K562 (cell line): ENCODE measurements around the gene ENTPD5. TPM values are rescaled to one million over a fixed set of nuclear protein-coding genes. Genes with fewer than 3 reads are reported as not detected.

ENCODE experiments used
- ATAC-seq: fragments of 200-7000 bp; cut with Tn5 transposase; 3 replicates; pipeline ENCODE4 v1.9.1; 2020; ENCODE audit warnings: moderate library complexity
- BruUV-seq: library from RNA; stranded (reverse); fragments of 400-500 nt; replicated peaks from 2 replicates; lab custom pipeline; 2021; lab: Mats Ljungman, UMichigan
- CTCF ChIA-PET: fragments of 300-600 bp; formaldehyde crosslinking; extraction: SDS; loops from one replicate; lab custom pipeline; 2021; ENCODE audit warnings: low intra/inter-chr PET ratio; lab: Yijun Ruan, JAX
- POLR2A ChIA-PET: fragments of 300-600, 350-650 bp; sonication (Branson Sonifier 250); formaldehyde crosslinking; extraction: SDS; loops from one replicate; lab custom pipeline; 2021; ENCODE audit warnings: antibody characterized with exemption, inconsistent platforms; lab: Yijun Ruan, JAX
- DNase-seq, 4 experiments: peaks; one replicate each; pipeline versions ENCODE4 v3.0.0 to v3.0.0-alpha.2; 2011 to 2018; ENCODE audit warnings: low spot score in 3 of 4, mixed read lengths in 3 of 4; ENCODE audit errors: extremely low read depth in 1 of 4
- FAIRE-seq: peaks from 2 replicates; lab custom pipeline; 2011; peaks lifted over from hg19 to GRCh38; lab: Jason Lieb, UNC
- H2AFZ ChIP-seq: 2 replicates; pipeline ENCODE4 v1.6.0; 2011; ENCODE audit warnings: low read depth, low read length, control low read depth, inconsistent platforms
- H3K27ac ChIP-seq: fragments of 200-600 bp; 3 replicates; pipeline ENCODE4 v1.8.0; 2011; ENCODE audit warnings: low read depth, mild to moderate bottlenecking, control low read depth, inconsistent platforms, low read length, moderate library complexity, mixed read lengths; ENCODE audit errors: extremely low read depth
- H3K27me3 ChIP-seq, 2 experiments: fragments of 300-600 bp in 1 of 2; 2 replicates in 1 of 2; 3 replicates in 1 of 2; pipeline versions ENCODE4 v1.6.0 to v1.8.0; 2011; ENCODE audit warnings: inconsistent platforms in 2 of 2, low read length in 2 of 2, mild to moderate bottlenecking in 1 of 2, mixed read lengths in 1 of 2, moderate library complexity in 1 of 2; ENCODE audit not compliant: control insufficient read depth in 2 of 2, insufficient read depth in 2 of 2
- H3K36me3 ChIP-seq: fragments of 300-600 bp; 3 replicates; pipeline ENCODE4 v1.8.0; 2011; ENCODE audit warnings: mild to moderate bottlenecking, low read length, inconsistent platforms; ENCODE audit not compliant: control insufficient read depth, insufficient read depth
- H3K4me1 ChIP-seq, 2 experiments: fragments of 200-600 bp in 1 of 2; replicated peaks in 1 of 2; 2 replicates in 1 of 2; 3 replicates in 1 of 2; pipeline versions ENCODE4 v1.5.1 to v1.8.0; 2011; ENCODE audit warnings: inconsistent platforms in 2 of 2, low read length in 2 of 2, mild to moderate bottlenecking in 1 of 2, mixed read lengths in 1 of 2, moderate library complexity in 1 of 2; ENCODE audit not compliant: control insufficient read depth in 2 of 2, insufficient read depth in 2 of 2
- H3K4me2 ChIP-seq: 2 replicates; pipeline ENCODE4 v1.6.1; 2011; ENCODE audit warnings: low read length, control low read depth, inconsistent platforms, mixed read lengths; ENCODE audit not compliant: insufficient read depth
- H3K4me3 ChIP-seq: fragments of 200-600 bp; sonication (generic), shearing (Covaris generic); 2 replicates; pipeline ENCODE4 v1.5.1; 2016; ENCODE audit warnings: control low read depth, inconsistent platforms
- H3K79me2 ChIP-seq: fragments of 200-600 bp; 3 replicates; pipeline ENCODE4 v1.8.0; 2011; ENCODE audit warnings: low read length, inconsistent platforms; ENCODE audit not compliant: control insufficient read depth, insufficient read depth
- H3K9ac ChIP-seq, 2 experiments: 2 replicates each; pipeline versions ENCODE4 v1.6.0 to v1.6.1; 2011; ENCODE audit warnings: low read depth in 2 of 2, low read length in 2 of 2, control low read depth in 1 of 2, inconsistent platforms in 1 of 2, mild to moderate bottlenecking in 1 of 2, mixed read lengths in 1 of 2; ENCODE audit not compliant: insufficient read depth in 1 of 2
- H3K9me1 ChIP-seq: one replicate; pipeline ENCODE4 v1.6.0; 2011; ENCODE audit warnings: inconsistent platforms, mild to moderate bottlenecking, low read length, moderate library complexity; ENCODE audit not compliant: control insufficient read depth, insufficient read depth
- H3K9me3 ChIP-seq: replicated peaks from 2 replicates; pipeline ENCODE4 v1.5.1; 2011; ENCODE audit warnings: low read depth, low read length, inconsistent platforms; ENCODE audit not compliant: control insufficient read depth, insufficient read depth
- H4K20me1 ChIP-seq: replicated peaks from 2 replicates; pipeline ENCODE4 v1.6.1; 2011; ENCODE audit warnings: low read length, inconsistent platforms, mixed read lengths; ENCODE audit not compliant: control insufficient read depth, insufficient read depth
- CHD2 ChIP-seq: IDR thresholded peaks from 2 replicates; pipeline ENCODE4 v1.6.1; 2011; ENCODE audit warnings: low read depth, low read length
- CHD4 ChIP-seq: fragments of 200-600 bp; sonication (generic); IDR thresholded peaks from 3 replicates; pipeline ENCODE4 v1.6.1; 2012; ENCODE audit warnings: low read depth, mild to moderate bottlenecking, mixed read lengths, low read length, inconsistent platforms; ENCODE audit not compliant: insufficient read depth, insufficient replicate concordance, poor library complexity, severe bottlenecking
- DNMT1 ChIP-seq: fragments of 450-650 bp; IDR thresholded peaks from 2 replicates; pipeline ENCODE4 v1.6.1; 2016; ENCODE audit warnings: antibody characterized with exemption, mild to moderate bottlenecking
- FOXA3 ChIP-seq, 2 experiments: fragments of 450-650 bp in 1 of 2; sonication (generic) in 1 of 2; formaldehyde crosslinking; IDR thresholded peaks in 1 of 2; conservative IDR thresholded peaks in 1 of 2; 2 replicates each; pipeline versions ENCODE4 v1.4.0 to v1.8.0; 2020 to 2022; ENCODE audit warnings: mild to moderate bottlenecking in 2 of 2, missing genetic modification reagents in 1 of 2
- GABPB1 ChIP-seq: sonication (generic); formaldehyde crosslinking; IDR thresholded peaks from 2 replicates; pipeline ENCODE4 v1.8.0; 2022; ENCODE audit warnings: mild to moderate bottlenecking, missing genetic modification reagents
- ILF3 ChIP-seq: fragments of 450-650 bp; IDR thresholded peaks from 2 replicates; pipeline ENCODE4 v1.6.1; 2018; ENCODE audit warnings: antibody characterized with exemption, mild to moderate bottlenecking, moderate library complexity, borderline replicate concordance
- KLF6 ChIP-seq: fragments of 250-450 bp; sonication (Bioruptor Pico); IDR thresholded peaks from 2 replicates; pipeline ENCODE4 v1.4.0; 2020; ENCODE audit warnings: mild to moderate bottlenecking, moderate library complexity, borderline replicate concordance
- RCOR1 ChIP-seq, 2 experiments: IDR thresholded peaks; 2 replicates each; pipeline ENCODE4 v1.6.1; 2012; ENCODE audit warnings: low read depth in 2 of 2, low read length in 2 of 2, borderline replicate concordance in 1 of 2, improper control_type of control experiment in 1 of 2
- SLC30A9 ChIP-seq: fragments of 250-450 bp; sonication (Bioruptor Pico); IDR thresholded peaks from 2 replicates; pipeline ENCODE4 v1.8.0; 2022; ENCODE audit warnings: mild to moderate bottlenecking, moderate library complexity
- SMAD1 ChIP-seq: fragments of 150-350 bp; IDR thresholded peaks from 2 replicates; pipeline ENCODE4 v1.6.1; 2014; ENCODE audit warnings: low read length, low read depth; ENCODE audit not compliant: partially characterized antibody
- SRSF3 ChIP-seq: fragments of 200-400 bp; formaldehyde crosslinking; IDR thresholded peaks from 2 replicates; pipeline ENCODE4 v1.6.1; 2016; ENCODE audit warnings: mild to moderate bottlenecking, low read length, moderate library complexity; ENCODE audit not compliant: insufficient read depth
- ZNF274 ChIP-seq: IDR thresholded peaks from 2 replicates; pipeline ENCODE4 v1.6.1; 2011; ENCODE audit warnings: low read depth, mild to moderate bottlenecking, low read length, moderate library complexity, borderline replicate concordance
- WGBS: fragments of 100-300 bp; shearing (Covaris generic); methylation state at CpG from one replicate; pipeline ENCODE4 v1.1.6; 2016; ENCODE audit warnings: low coverage, mixed read lengths; ENCODE audit not compliant: insufficient coverage; ENCODE audit errors: missing lambda C conversion rate; 5-methylcytosine and 5-hydroxymethylcytosine counted together
- in situ Hi-C: fragments of 300-500 bp; cut with MboI; formaldehyde crosslinking; loops from 4 replicates; pipeline ENCODE4 v1.15.0; 2018; ENCODE audit warnings: inconsistent platforms, mixed read lengths
- intact Hi-C: fragments of 100-400 bp; cut with micrococcal nuclease; formaldehyde crosslinking; loops from 2 replicates; pipeline ENCODE4 v1.14.2; 2022
- polyA plus RNA-seq, 8 experiments: library from polyadenylated mRNA; depleted of rRNA in 4 of 8; stranded (reverse) in 5 of 8; unstranded in 3 of 8; fragments of >200 nt; fragmentation: Nextera tagmentation in 2 of 8; fragmentation: Illumina TruSeq in 1 of 8; extraction: Ambion mirVana in 2 of 8; extraction: Trizol in 1 of 8; gene quantifications; 2 replicates each; pipeline versions ENCODE4 v1.2.1 to v1.2.3, GENCODE V29; 2011 to 2014; ENCODE audit warnings: inconsistent platforms in 1 of 8, missing spikeins in 1 of 8
- total RNA-seq, 7 experiments: library from RNA; depleted of rRNA in 6 of 7; stranded (reverse); fragments of >200 nt in 6 of 7; fragmentation: Illumina TruSeq in 2 of 7; extraction: Trizol in 2 of 7; gene quantifications; 2 replicates each; pipeline versions ENCODE4 v1.2.1 to v1.2.3, GENCODE V29; 2011 to 2021; ENCODE audit warnings: low replicate concordance in 1 of 7
- TF ChIP-seq, protein P1 (sequence below): sonication (generic); formaldehyde crosslinking; IDR thresholded peaks from 2 replicates; pipeline ENCODE4 v1.8.0; 2022; ENCODE audit warnings: missing genetic modification reagents, mild to moderate bottlenecking, borderline replicate concordance
- TF ChIP-seq, protein P2 (sequence below): fragments of 250-450 bp; sonication (Bioruptor Pico); IDR thresholded peaks from 2 replicates; pipeline ENCODE4 v1.8.0; 2021; ENCODE audit warnings: borderline replicate concordance, mild to moderate bottlenecking, moderate library complexity; ENCODE audit not compliant: poor library complexity, severe bottlenecking
- TF ChIP-seq, protein P3 (sequence below): sonication (generic); formaldehyde crosslinking; IDR thresholded peaks from 2 replicates; pipeline ENCODE4 v1.9.0; 2022; ENCODE audit warnings: mild to moderate bottlenecking, missing genetic modification reagents
- TF ChIP-seq, protein P4 (sequence below): sonication (generic); formaldehyde crosslinking; IDR thresholded peaks from 2 replicates; pipeline ENCODE4 v1.4.0; 2020; ENCODE audit warnings: mild to moderate bottlenecking, missing genetic modification reagents

The ENTPD5 gene
- total and polyA plus RNA-seq, 9 of the 15 experiments (the other 6 are each of a cell fraction or from before 2014, with no cell fraction given): 2.7 to 15.3 (median 10.3) TPM

DNA sequence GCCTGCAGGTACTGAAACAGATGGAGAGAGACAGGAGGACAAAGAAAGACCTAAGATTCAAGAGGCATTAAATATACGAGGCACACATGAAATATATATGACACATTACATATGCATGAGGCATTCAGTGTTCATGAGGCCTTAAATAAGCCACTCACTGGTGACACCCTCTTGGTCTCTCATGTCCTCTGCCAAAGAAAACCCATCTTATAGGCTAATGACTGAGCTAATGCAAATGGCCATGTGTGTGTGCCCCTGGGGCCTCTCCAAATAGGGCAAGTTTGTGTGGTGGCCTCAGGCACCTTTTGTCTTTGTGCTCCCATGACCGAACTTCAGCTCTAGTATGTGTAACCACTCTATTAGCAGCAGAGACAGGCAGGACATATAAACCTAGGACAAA lies 50.2 kb downstream of the ENTPD5 start:
- CTCF ChIA-PET: no interaction called here
- Histone ChIP-seq H4K20me1 (no peaks in the 10 kb centered on the region), H3K36me3 (peaks cover 52% of the 10 kb centered on the region; the same call in 2 of the 3 replicates), H3K4me2 (no peak overlapping the region), H2AFZ (no peak overlapping the region), H3K27ac (no peak overlapping the region), H3K79me2 (no peaks in the 10 kb centered on the region), H3K4me3 (no peak overlapping the region), H3K9ac (no peak overlapping the region), H3K9me3 (no peaks in the 10 kb centered on the region), H3K27me3 (no peaks in the 10 kb centered on the region), H3K4me1 (no peaks in the 10 kb centered on the region; a peak in 2 of 5 replicates), H3K9me1 (no peaks in the 10 kb centered on the region)
- POLR2A ChIA-PET: no interaction called here
- intact Hi-C loops: no loop called here
- ATAC-seq (no peak), DNase-seq (no peak), FAIRE-seq (no peak)
- in situ Hi-C loops: no loop called here
- no TSS peak for BruUV-seq
- 87% methylated on average over 2 of the region's 2 CpGs for WGBS
- TF ChIP-seq GABPB1 (CRISPR knock-in tag) (no peak), SMAD1 (no peak), SRSF3 (no peak), FOXA3 (CRISPR knock-in tag; conservative IDR thresholded peaks at IDR 0.05 in 1 of 2, IDR thresholded peaks at IDR 0.05 in 1 of 2) (no peak), CHD4 (no peak), DNMT1 (no peak), KLF6 (CRISPR knock-in tag) (no peak), SLC30A9 (CRISPR knock-in tag) (no peak), ILF3 (no peak), RCOR1 (IDR thresholded peaks at IDR 0.05; ENCODE audit: borderline replicate concordance in 1 of 2, low read depth in 2 of 2, low read length in 2 of 2) (no peak), CHD2 (no peak), ZNF274 (no peak)
- TF ChIP-seq, protein P1, sequence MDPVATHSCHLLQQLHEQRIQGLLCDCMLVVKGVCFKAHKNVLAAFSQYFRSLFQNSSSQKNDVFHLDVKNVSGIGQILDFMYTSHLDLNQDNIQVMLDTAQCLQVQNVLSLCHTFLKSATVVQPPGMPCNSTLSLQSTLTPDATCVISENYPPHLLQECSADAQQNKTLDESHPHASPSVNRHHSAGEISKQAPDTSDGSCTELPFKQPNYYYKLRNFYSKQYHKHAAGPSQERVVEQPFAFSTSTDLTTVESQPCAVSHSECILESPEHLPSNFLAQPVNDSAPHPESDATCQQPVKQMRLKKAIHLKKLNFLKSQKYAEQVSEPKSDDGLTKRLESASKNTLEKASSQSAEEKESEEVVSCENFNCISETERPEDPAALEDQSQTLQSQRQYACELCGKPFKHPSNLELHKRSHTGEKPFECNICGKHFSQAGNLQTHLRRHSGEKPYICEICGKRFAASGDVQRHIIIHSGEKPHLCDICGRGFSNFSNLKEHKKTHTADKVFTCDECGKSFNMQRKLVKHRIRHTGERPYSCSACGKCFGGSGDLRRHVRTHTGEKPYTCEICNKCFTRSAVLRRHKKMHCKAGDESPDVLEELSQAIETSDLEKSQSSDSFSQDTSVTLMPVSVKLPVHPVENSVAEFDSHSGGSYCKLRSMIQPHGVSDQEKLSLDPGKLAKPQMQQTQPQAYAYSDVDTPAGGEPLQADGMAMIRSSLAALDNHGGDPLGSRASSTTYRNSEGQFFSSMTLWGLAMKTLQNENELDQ: no peak
- TF ChIP-seq, protein P2, sequence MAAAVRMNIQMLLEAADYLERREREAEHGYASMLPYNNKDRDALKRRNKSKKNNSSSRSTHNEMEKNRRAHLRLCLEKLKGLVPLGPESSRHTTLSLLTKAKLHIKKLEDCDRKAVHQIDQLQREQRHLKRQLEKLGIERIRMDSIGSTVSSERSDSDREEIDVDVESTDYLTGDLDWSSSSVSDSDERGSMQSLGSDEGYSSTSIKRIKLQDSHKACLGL (CRISPR knock-in tag): no peak
- TF ChIP-seq, protein P3, sequence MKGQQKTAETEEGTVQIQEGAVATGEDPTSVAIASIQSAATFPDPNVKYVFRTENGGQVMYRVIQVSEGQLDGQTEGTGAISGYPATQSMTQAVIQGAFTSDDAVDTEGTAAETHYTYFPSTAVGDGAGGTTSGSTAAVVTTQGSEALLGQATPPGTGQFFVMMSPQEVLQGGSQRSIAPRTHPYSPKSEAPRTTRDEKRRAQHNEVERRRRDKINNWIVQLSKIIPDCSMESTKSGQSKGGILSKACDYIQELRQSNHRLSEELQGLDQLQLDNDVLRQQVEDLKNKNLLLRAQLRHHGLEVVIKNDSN (CRISPR knock-in tag): no peak
- TF ChIP-seq, protein P4, sequence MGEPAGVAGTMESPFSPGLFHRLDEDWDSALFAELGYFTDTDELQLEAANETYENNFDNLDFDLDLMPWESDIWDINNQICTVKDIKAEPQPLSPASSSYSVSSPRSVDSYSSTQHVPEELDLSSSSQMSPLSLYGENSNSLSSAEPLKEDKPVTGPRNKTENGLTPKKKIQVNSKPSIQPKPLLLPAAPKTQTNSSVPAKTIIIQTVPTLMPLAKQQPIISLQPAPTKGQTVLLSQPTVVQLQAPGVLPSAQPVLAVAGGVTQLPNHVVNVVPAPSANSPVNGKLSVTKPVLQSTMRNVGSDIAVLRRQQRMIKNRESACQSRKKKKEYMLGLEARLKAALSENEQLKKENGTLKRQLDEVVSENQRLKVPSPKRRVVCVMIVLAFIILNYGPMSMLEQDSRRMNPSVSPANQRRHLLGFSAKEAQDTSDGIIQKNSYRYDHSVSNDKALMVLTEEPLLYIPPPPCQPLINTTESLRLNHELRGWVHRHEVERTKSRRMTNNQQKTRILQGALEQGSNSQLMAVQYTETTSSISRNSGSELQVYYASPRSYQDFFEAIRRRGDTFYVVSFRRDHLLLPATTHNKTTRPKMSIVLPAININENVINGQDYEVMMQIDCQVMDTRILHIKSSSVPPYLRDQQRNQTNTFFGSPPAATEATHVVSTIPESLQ (CRISPR knock-in tag): no peak
